GM12872 (cell line): ENCODE results near the gene CRIM1.

Experiments used
- CTCF ChIP-seq: IDR thresholded peaks from 3 replicates; pipeline ENCODE4 v1.5.1; 2011; ENCODE audit warnings: low read depth, mild to moderate bottlenecking, low read length, moderate library complexity; ENCODE audit not compliant: insufficient read depth

Gene CRIM1

GRCh38 chr2:36392571-36393255, 37.1 kb downstream of the CRIM1 start:
- TF ChIP-seq CTCF, result no peak

GRCh38 chr2:36393738-36394256, 38.2 kb downstream of the CRIM1 start:
- no peak for TF ChIP-seq CTCF

GRCh38 chr2:36394804-36395203, 39.2 kb downstream of the CRIM1 start:
- no peak for TF ChIP-seq CTCF

GRCh38 chr2:36395866-36396265, 40.3 kb downstream of the CRIM1 start:
- no peak for TF ChIP-seq CTCF

- TF ChIP-seq CTCF, result no peak
Observed at GRCh38 chr2:36396878-36397539, 41.4 kb downstream of the CRIM1 start.

- TF ChIP-seq CTCF, result no peak
Observed at GRCh38 chr2:36397728-36398413, 42.3 kb downstream of the CRIM1 start.

- no peak for TF ChIP-seq CTCF
Observed at GRCh38 chr2:36399050-36399449, 43.5 kb downstream of the CRIM1 start.
